Left ventricle myocardium inferior (tissue), 1 donor: ENCODE measurements around the gene LHX1. TPM values are rescaled to one million over a fixed set of nuclear protein-coding genes. Genes with fewer than 3 reads are reported as not detected.

Experiments used
- DNase-seq: peaks from one replicate; pipeline ENCODE4 v3.0.0-alpha.2; 2020
- H3K27ac ChIP-seq: fragments of 200-600 bp; replicated peaks from 2 replicates; pipeline ENCODE4 v1.8.0; 2021
- H3K27me3 ChIP-seq: fragments of 200-600 bp; 2 replicates; pipeline ENCODE4 v1.8.0; 2021; ENCODE audit warnings: low read depth
- H3K36me3 ChIP-seq: fragments of 200-600 bp; 2 replicates; pipeline ENCODE4 v1.8.0; 2021
- H3K4me1 ChIP-seq: fragments of 200-600 bp; 2 replicates; pipeline ENCODE4 v1.8.0; 2021
- H3K4me3 ChIP-seq: fragments of 200-600 bp; 2 replicates; pipeline ENCODE4 v1.8.0; 2021; ENCODE audit warnings: mild to moderate bottlenecking, moderate library complexity
- H3K9me3 ChIP-seq: fragments of 200-600 bp; replicated peaks from 2 replicates; pipeline ENCODE4 v1.8.0; 2021
- intact Hi-C: fragments of 100-400 bp; cut with micrococcal nuclease; formaldehyde crosslinking; loops from one replicate; pipeline ENCODE4 v1.11.0; 2022
- total RNA-seq: library from RNA; stranded (reverse); fragmentation: NEBNext Ultra II Directional; extraction: Animal tissue kit (Norgen Biotek cat#: 25700); gene quantifications from one replicate; pipeline ENCODE4 v1.2.1, GENCODE V29; 2021
- TF ChIP-seq, protein P1 (sequence below): fragments of 200-600 bp; IDR thresholded peaks from 2 replicates; pipeline ENCODE4 v1.8.0; 2021; ENCODE audit warnings: antibody characterized with exemption, mild to moderate bottlenecking, borderline replicate concordance
- donor health status: DM: no; HTN: yes; CAD: no; lungs with severe emphysema.

Gene LHX1
- total RNA-seq, 1 donor from 2014 or later, result not detected

- Histone ChIP-seq H3K27ac (no peak overlapping the region), H3K4me1 (no peaks in the 10 kb centered on the region), H3K9me3 (no peaks in the 10 kb centered on the region), H3K36me3 (no peaks in the 10 kb centered on the region), H3K27me3 (peaks cover 92% of the 10 kb centered on the region), H3K4me3 (no peak overlapping the region)
- no peak for DNase-seq
- TF ChIP-seq, protein P1, sequence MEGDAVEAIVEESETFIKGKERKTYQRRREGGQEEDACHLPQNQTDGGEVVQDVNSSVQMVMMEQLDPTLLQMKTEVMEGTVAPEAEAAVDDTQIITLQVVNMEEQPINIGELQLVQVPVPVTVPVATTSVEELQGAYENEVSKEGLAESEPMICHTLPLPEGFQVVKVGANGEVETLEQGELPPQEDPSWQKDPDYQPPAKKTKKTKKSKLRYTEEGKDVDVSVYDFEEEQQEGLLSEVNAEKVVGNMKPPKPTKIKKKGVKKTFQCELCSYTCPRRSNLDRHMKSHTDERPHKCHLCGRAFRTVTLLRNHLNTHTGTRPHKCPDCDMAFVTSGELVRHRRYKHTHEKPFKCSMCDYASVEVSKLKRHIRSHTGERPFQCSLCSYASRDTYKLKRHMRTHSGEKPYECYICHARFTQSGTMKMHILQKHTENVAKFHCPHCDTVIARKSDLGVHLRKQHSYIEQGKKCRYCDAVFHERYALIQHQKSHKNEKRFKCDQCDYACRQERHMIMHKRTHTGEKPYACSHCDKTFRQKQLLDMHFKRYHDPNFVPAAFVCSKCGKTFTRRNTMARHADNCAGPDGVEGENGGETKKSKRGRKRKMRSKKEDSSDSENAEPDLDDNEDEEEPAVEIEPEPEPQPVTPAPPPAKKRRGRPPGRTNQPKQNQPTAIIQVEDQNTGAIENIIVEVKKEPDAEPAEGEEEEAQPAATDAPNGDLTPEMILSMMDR, result no peak
- intact Hi-C loops, result no loop called here
These were observed 45.0 kb upstream of the LHX1 start for GRCh38 chr17:36892112-36892838.

DNA sequence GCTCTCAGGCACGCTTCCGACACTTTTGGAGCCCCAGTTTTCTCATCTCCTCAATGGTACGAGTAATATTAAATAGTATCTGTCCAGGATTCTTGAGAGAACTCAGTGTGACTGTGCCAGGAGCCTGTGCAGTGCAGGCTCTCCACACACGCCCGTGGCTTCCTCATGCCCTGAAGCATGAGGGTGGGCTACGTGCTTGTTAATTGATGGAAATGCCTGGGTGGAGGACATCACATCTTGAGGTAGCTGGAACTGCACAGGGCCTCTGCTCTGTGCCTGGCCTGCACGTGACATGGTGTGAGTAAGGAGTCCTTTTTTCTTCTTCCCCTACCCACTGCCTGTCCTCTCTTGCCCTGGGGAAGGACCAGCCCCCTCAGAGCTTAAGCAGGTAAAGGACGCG, 43.1 kb upstream of the LHX1 start:
- Histone ChIP-seq H3K4me3 (no peak overlapping the region), H3K27me3 (peaks cover 92% of the 10 kb centered on the region)

GRCh38 chr17:36894925-36895324, 42.4 kb upstream of the LHX1 start:
- intact Hi-C loops, result no loop called here
- TF ChIP-seq, protein P1, result no peak
- no peak for DNase-seq
- no peaks in the 10 kb centered on the region for H3K9me3 ChIP-seq
- no peaks in the 10 kb centered on the region for H3K36me3 ChIP-seq
- H3K27me3 ChIP-seq, result peaks cover 92% of the 10 kb centered on the region
- no peak overlapping the region for H3K4me3 ChIP-seq
- no peak overlapping the region for H3K27ac ChIP-seq
- H3K4me1 ChIP-seq, result no peaks in the 10 kb centered on the region

More for the DNA sequence above, 43.1 kb upstream of the LHX1 start:
- TF ChIP-seq, protein P1, result no peak
- intact Hi-C loops, result no loop called here
- no peaks in the 10 kb centered on the region for H3K4me1 ChIP-seq
- no peaks in the 10 kb centered on the region for H3K9me3 ChIP-seq
- no peak overlapping the region for H3K27ac ChIP-seq
- no peaks in the 10 kb centered on the region for H3K36me3 ChIP-seq
- no peak for DNase-seq

DNA sequence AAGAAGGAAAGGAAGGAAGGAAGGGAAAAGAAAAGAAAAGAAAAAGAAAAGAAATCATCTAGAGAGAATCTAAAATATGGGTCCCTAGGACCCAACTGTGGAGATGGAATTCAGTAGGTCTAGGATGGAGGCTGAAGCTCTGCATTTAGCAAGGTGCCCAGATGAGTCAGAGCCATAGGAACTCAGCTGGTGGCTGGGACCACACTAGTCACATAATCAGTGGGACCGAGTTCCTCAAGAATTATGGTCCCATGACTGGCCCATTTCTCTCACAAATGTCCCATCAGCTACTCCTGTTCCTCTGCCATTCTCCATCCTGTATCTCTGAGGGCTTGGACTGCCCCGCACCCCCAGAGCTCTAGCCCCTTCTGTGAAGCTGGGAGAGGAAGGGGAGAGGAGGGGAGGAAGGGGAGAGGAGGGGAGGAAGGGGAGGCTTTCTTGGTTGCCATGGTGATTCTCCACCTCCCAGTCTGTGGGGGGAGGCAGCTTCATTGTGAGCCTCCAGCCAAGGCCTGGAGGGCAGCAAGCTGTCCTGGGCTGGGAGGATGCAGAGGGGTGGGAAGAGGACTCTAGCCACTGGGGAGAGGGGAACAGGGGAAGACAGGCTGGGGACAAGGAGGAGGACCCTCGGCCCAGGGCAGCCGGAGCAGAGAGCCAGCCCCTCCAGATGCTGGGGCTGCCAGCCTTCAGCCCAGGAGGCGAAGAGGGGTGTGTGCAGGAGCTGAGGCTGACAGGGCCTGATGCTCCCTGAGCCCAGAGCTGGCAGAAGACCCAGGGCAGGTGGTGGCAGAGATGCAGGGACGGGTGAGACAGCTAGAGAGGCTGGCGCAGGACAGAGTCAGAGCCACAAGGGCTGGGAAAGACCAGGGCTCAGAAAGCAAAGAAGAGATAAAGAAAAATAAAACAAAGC, 37.8 kb upstream of the LHX1 start:
- TF ChIP-seq, protein P1, result no peak
- Histone ChIP-seq H3K4me3 (no peak overlapping the region), H3K4me1 (no peaks in the 10 kb centered on the region), H3K27me3 (peaks cover 96% of the 10 kb centered on the region), H3K36me3 (no peaks in the 10 kb centered on the region), H3K27ac (no peak overlapping the region), H3K9me3 (no peaks in the 10 kb centered on the region)
- no peak for DNase-seq
- intact Hi-C loops, result no loop called here

DNA sequence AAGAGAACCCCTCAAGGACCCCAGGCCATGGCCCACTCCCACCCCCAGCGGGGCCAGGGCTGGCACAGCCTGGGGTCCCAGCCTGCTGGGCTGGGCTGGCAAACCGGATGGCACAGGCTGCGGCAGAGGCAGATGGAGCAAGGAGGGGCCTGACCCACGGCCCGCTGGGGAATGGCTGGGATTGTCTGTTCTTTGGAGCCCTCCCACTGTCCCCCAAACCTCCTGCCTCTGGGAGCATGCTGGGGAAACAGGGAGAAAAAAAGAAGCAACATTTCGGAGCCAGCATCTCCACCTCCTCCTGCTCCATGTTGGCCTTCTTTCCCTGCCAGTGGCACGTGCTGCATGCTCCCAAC, 37.1 kb upstream of the LHX1 start:
- DNase-seq, result no peak
- Histone ChIP-seq H3K9me3 (no peaks in the 10 kb centered on the region), H3K36me3 (no peaks in the 10 kb centered on the region), H3K27me3 (peaks cover 94% of the 10 kb centered on the region), H3K4me3 (no peak overlapping the region), H3K27ac (no peak overlapping the region), H3K4me1 (no peaks in the 10 kb centered on the region)
- TF ChIP-seq, protein P1, result no peak
- intact Hi-C loops, result no loop called here
